Adrenal gland (tissue), 5 donors: Measurements from ENCODE around the gene KDM7A.

ENCODE experiments used
- CTCF ChIP-seq, 6 experiments: fragments of 450-650 bp in 4 of 6; fragments of 200-600 bp in 2 of 6; sonication (generic) in 1 of 6; IDR thresholded peaks; 1 replicate in 5 of 6; 2 replicates in 1 of 6; pipeline versions ENCODE4 v1.5.1 to v1.8.0; 2016 to 2021; ENCODE audit warnings: antibody characterized with exemption in 6 of 6, mild to moderate bottlenecking in 2 of 6, moderate library complexity in 1 of 6
- POLR2A ChIP-seq, 2 donors: fragments of 450-650 bp; IDR thresholded peaks; one replicate each; pipeline ENCODE4 v1.6.1; 2017; ENCODE audit warnings: antibody characterized with exemption in 2 of 2, mild to moderate bottlenecking in 2 of 2, moderate library complexity in 1 of 2
- donor health status: DM: no; HTN: no; CAD: no.

DNA sequence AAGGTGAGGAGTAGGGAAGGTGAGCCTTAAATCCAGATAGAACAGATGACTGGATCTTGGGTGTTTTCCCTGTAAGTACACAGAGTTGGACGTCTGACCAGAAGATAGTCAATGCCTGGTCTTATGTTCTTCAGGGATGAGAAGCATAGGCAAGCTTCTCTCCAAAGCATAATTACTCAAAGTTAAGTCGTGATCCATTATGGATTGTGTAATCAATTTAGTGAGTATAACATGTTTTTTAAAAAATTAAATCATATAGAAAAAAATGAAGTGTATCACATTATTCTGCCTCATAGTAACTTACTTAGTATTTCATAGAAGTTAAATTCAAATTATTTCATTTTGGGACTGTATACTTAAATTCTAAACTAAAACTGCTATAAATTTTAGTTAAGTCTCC is 39.7 kb downstream of the KDM7A start:
- TF ChIP-seq POLR2A (IDR thresholded peaks at IDR 0.05) (no peak), CTCF (IDR thresholded peaks at IDR 0.05) (no peak)
